Mammary epithelial cell (primary cell): ENCODE data around the gene SNX19.

Experiments
- CTCF ChIP-seq, 2 donors: IDR thresholded peaks in 1 of 2; conservative IDR thresholded peaks in 1 of 2; 2 replicates each; pipeline ENCODE4 v1.5.1; 2011 to 2012; ENCODE audit warnings: inconsistent platforms in 2 of 2, low read length in 2 of 2, mild to moderate bottlenecking in 2 of 2, control low read depth in 1 of 2, low read depth in 1 of 2; ENCODE audit not compliant: insufficient read depth in 1 of 2; ENCODE audit errors: extremely low read depth in 1 of 2
- EZH2 ChIP-seq: IDR thresholded peaks from 2 replicates; pipeline ENCODE4 v1.6.1; 2012; ENCODE audit warnings: low read length, inconsistent platforms, borderline replicate concordance

GRCh38 chr11:130913268-130913667 is 3.0 kb downstream of the SNX19 start:
- TF ChIP-seq CTCF (conservative IDR thresholded peaks at IDR 0.05 in 1 of 2, IDR thresholded peaks at IDR 0.05 in 1 of 2; ENCODE audit: extremely low read depth in 1 of 2, insufficient read depth in 1 of 2, low read depth in 1 of 2, low read length in 2 of 2) (no peak), EZH2 (no peak)
